Measurements from ENCODE around the gene GDF7.

The GDF7 gene

GRCh38 chr2:20680744-20681375 is 13.9 kb downstream of the GDF7 start:
- no peak for DNase-seq (ENCODE audit: low spot score)
- no peak overlapping the region for H3K27ac ChIP-seq
- no peak for TF ChIP-seq CTCF (IDR thresholded peaks at IDR 0.05)
- no peak overlapping the region for H3K4me3 ChIP-seq

- H3K27ac ChIP-seq: no peak overlapping the region
- TF ChIP-seq CTCF (IDR thresholded peaks at IDR 0.05): no peak
- H3K4me3 ChIP-seq: no peak overlapping the region
- DNase-seq (ENCODE audit: low spot score): no peak
Measured at GRCh38 chr2:20682167-20682920, 15.4 kb downstream of the GDF7 start.

GRCh38 chr2:20684581-20685063 is 17.7 kb downstream of the GDF7 start:
- Histone ChIP-seq H3K27ac (no peak overlapping the region), H3K4me3 (no peak overlapping the region)
- no peak for TF ChIP-seq CTCF (IDR thresholded peaks at IDR 0.05)
- DNase-seq (ENCODE audit: low spot score): no peak

- TF ChIP-seq CTCF (IDR thresholded peaks at IDR 0.05): no peak
- H3K4me3 ChIP-seq: no peak overlapping the region
- no peak for DNase-seq (ENCODE audit: low spot score)
- no peak overlapping the region for H3K27ac ChIP-seq
Measured at GRCh38 chr2:20687260-20687832, 20.4 kb downstream of the GDF7 start.

- DNase-seq (ENCODE audit: low spot score): no peak
Measured at GRCh38 chr2:20689428-20690264, 22.7 kb downstream of the GDF7 start.

More at GRCh38 chr2:20689428-20690264, 22.7 kb downstream of the GDF7 start:
- Histone ChIP-seq H3K4me3 (no peak overlapping the region), H3K27ac (no peak overlapping the region)
- TF ChIP-seq CTCF (IDR thresholded peaks at IDR 0.05): no peak

Data from coronary artery (tissue), 2 donors.